OCI-LY1 (cell line): ENCODE measurements around the gene GLIS1.

Experiments
- H2AFZ ChIP-seq: fragments of 200-600 bp; sonication (generic), shearing (Covaris generic); 2 replicates; pipeline ENCODE4 v1.6.0; 2014; ENCODE audit warnings: antibody characterized with exemption, mild to moderate bottlenecking, low read length
- H3F3A ChIP-seq: fragments of 200-600 bp; sonication (generic), shearing (Covaris generic); 2 replicates; pipeline ENCODE4 v1.6.0; 2014; ENCODE audit warnings: mild to moderate bottlenecking, antibody characterized with exemption, low read length, moderate library complexity; ENCODE audit not compliant: insufficient read depth
- H3K27ac ChIP-seq: fragments of 200-600 bp; sonication (generic); 2 replicates; pipeline ENCODE4 v1.5.1; 2014; ENCODE audit warnings: low read length, mixed run types, mild to moderate bottlenecking, low read depth; ENCODE audit not compliant: poor library complexity, severe bottlenecking
- H3K27me3 ChIP-seq: fragments of 200-600 bp; sonication (generic); 2 replicates; pipeline ENCODE4 v1.6.0; 2014; ENCODE audit warnings: antibody characterized with exemption, mild to moderate bottlenecking, low read length, moderate library complexity; ENCODE audit not compliant: insufficient read depth
- H3K36me3 ChIP-seq: fragments of 200-600 bp; sonication (generic); 2 replicates; pipeline ENCODE4 v1.6.1; 2014; ENCODE audit warnings: mild to moderate bottlenecking, antibody characterized with exemption, low read length, moderate library complexity, mixed read lengths; ENCODE audit not compliant: insufficient read depth
- H3K4me1 ChIP-seq: fragments of 200-600 bp; sonication (generic); 2 replicates; pipeline ENCODE4 v1.5.1; 2014; ENCODE audit warnings: mild to moderate bottlenecking, low read length, moderate library complexity; ENCODE audit not compliant: insufficient read depth, severe bottlenecking
- H3K4me2 ChIP-seq: fragments of 200-600 bp; sonication (generic), shearing (Covaris generic); 2 replicates; pipeline ENCODE4 v1.6.1; 2014; ENCODE audit warnings: low read length
- H3K4me3 ChIP-seq: fragments of 200-600 bp; sonication (generic); 2 replicates; pipeline ENCODE4 v1.5.1; 2014; ENCODE audit warnings: low read length, low read depth, mild to moderate bottlenecking, mixed read lengths; ENCODE audit not compliant: poor library complexity, severe bottlenecking
- H3K79me2 ChIP-seq: fragments of 200-600 bp; shearing (Covaris generic); 2 replicates; pipeline ENCODE4 v1.6.1; 2016; ENCODE audit warnings: mixed run types, low read length, mixed read lengths; ENCODE audit not compliant: insufficient read depth
- H3K9ac ChIP-seq: fragments of 200-600 bp; sonication (generic), shearing (Covaris generic); 2 replicates; pipeline ENCODE4 v1.6.1; 2014; ENCODE audit warnings: mild to moderate bottlenecking, low read length, mixed read lengths
- H3K9me2 ChIP-seq: fragments of 200-600 bp; sonication (generic), shearing (Covaris generic); 2 replicates; pipeline ENCODE4 v1.6.1; 2014; ENCODE audit warnings: low read depth, mild to moderate bottlenecking, low read length, mixed read lengths
- H3K9me3 ChIP-seq: fragments of 200-600 bp; shearing (Covaris generic); 2 replicates; pipeline ENCODE4 v1.6.1; 2014; ENCODE audit warnings: low read length, mixed read lengths
- H4K20me1 ChIP-seq: fragments of 200-600 bp; sonication (generic), shearing (Covaris generic); 2 replicates; pipeline ENCODE4 v1.6.0; 2016; ENCODE audit warnings: mild to moderate bottlenecking, low read length; ENCODE audit not compliant: insufficient read depth
- CTCF ChIP-seq: fragments of 200-600 bp; sonication (generic), shearing (Covaris generic); IDR thresholded peaks from 2 replicates; pipeline ENCODE4 v1.5.1; 2017; ENCODE audit warnings: mild to moderate bottlenecking, antibody characterized with exemption, low read length, moderate library complexity, mixed read lengths
- EZH2 ChIP-seq: fragments of 200-600 bp; sonication (generic), shearing (Covaris generic); IDR thresholded peaks from 2 replicates; pipeline ENCODE4 v1.8.0; 2017; ENCODE audit warnings: borderline replicate concordance, mixed run types, mild to moderate bottlenecking, antibody characterized with exemption, low read length, moderate library complexity, mixed read lengths

The GLIS1 gene

GRCh38 chr1:53549781-53550180 is 189.2 kb downstream of the GLIS1 start:
- peaks cover 4% of the 10 kb centered on the region for H3K27me3 ChIP-seq
- no peaks in the 10 kb centered on the region for H3K9me3 ChIP-seq
- no peak for TF ChIP-seq CTCF
- no peak for TF ChIP-seq EZH2
- no peaks in the 10 kb centered on the region for H3K9me2 ChIP-seq
- H2AFZ ChIP-seq: no peak overlapping the region
- no peaks in the 10 kb centered on the region for H3K79me2 ChIP-seq
- no peaks in the 10 kb centered on the region for H3F3A ChIP-seq
- no peaks in the 10 kb centered on the region for H3K4me1 ChIP-seq
- no peak overlapping the region for H3K4me3 ChIP-seq
- H3K9ac ChIP-seq: no peak overlapping the region
- H4K20me1 ChIP-seq: no peaks in the 10 kb centered on the region
- no peak overlapping the region for H3K4me2 ChIP-seq
- no peak overlapping the region for H3K27ac ChIP-seq
- H3K36me3 ChIP-seq: no peaks in the 10 kb centered on the region

GRCh38 chr1:53549287-53549686 is 189.7 kb downstream of the GLIS1 start:
- TF ChIP-seq CTCF (no peak), EZH2 (no peak)
- Histone ChIP-seq H3K27me3 (peaks cover 4% of the 10 kb centered on the region), H3K4me3 (no peak overlapping the region), H3K9me2 (no peaks in the 10 kb centered on the region), H3K4me2 (no peak overlapping the region), H3K9me3 (no peaks in the 10 kb centered on the region), H3K36me3 (no peaks in the 10 kb centered on the region), H3K27ac (no peak overlapping the region), H3K79me2 (no peaks in the 10 kb centered on the region), H2AFZ (no peak overlapping the region), H3K4me1 (no peaks in the 10 kb centered on the region), H3K9ac (no peak overlapping the region), H3F3A (no peaks in the 10 kb centered on the region), H4K20me1 (no peaks in the 10 kb centered on the region)

- no peaks in the 10 kb centered on the region for H3K79me2 ChIP-seq
Measured at GRCh38 chr1:53548031-53548491, 190.9 kb downstream of the GLIS1 start.

More at GRCh38 chr1:53548031-53548491, 190.9 kb downstream of the GLIS1 start:
- Histone ChIP-seq H3K4me2 (no peak overlapping the region), H3K9me3 (no peaks in the 10 kb centered on the region), H4K20me1 (no peaks in the 10 kb centered on the region), H3K27ac (no peak overlapping the region), H3K27me3 (peaks cover 4% of the 10 kb centered on the region), H3K4me1 (no peaks in the 10 kb centered on the region), H3F3A (no peaks in the 10 kb centered on the region), H2AFZ (no peak overlapping the region), H3K36me3 (no peaks in the 10 kb centered on the region), H3K9ac (no peak overlapping the region), H3K9me2 (no peaks in the 10 kb centered on the region), H3K4me3 (no peak overlapping the region)
- TF ChIP-seq CTCF: no peak
- TF ChIP-seq EZH2: no peak
